ENCODE measurements around the gene DLL1.

GRCh38 chr6:170244721-170245474, 46.0 kb downstream of the DLL1 start:
- TF ChIP-seq CTCF (IDR thresholded peaks at IDR 0.05), result no peak
- no peak for TF ChIP-seq POLR2A (IDR thresholded peaks at IDR 0.05)

Data from stomach (tissue), 4 donors.